ENCODE results near the gene PPIB. TPM values are rescaled to one million over a fixed set of nuclear protein-coding genes. Genes with fewer than 3 reads are reported as not detected.
"Not testable (repeated sequence)": the region's sequence is repeated elsewhere in the genome, so short reads cannot be mapped to it uniquely, and the experiment has no call there.

The PPIB gene
- total RNA-seq, 6 donors from 2014 or later: 87.0 to 497 (median 286) TPM

- Histone ChIP-seq H3K4me1 (peaks cover 0 to 14% (median 2%) of the 10 kb centered on the region in 4 donors), H3K27me3 (no peaks in the 10 kb centered on the region), H3K9me3 (no peaks in the 10 kb centered on the region), H3K4me3 (no peak overlapping the region), H3K36me3 (peaks cover 19 to 100% (median 73%) of the 10 kb centered on the region in 4 donors), H3K27ac (no peak overlapping the region)
- WGBS, 2 donors: 62 to 63% methylated on average over 3 of the region's 3 CpGs
- DNase-seq: no peak
- no peak for ATAC-seq (ENCODE audit: low FRiP score in 2 of 2)
- TF ChIP-seq CTCF (IDR thresholded peaks at IDR 0.05) (no peak), POLR2A (IDR thresholded peaks at IDR 0.05) (no peak), POLR2AphosphoS5 (IDR thresholded peaks at IDR 0.05) (no peak), EP300 (IDR thresholded peaks at IDR 0.05) (no peak)
Observed at GRCh38 chr15:64125978-64126377, 36.8 kb downstream of the PPIB start.

GRCh38 chr15:64122936-64123351 lies 39.9 kb downstream of the PPIB start:
- Histone ChIP-seq H3K27me3 (no peaks in the 10 kb centered on the region), H3K4me1 (peaks cover 0 to 12% (median 3%) of the 10 kb centered on the region in 4 donors), H3K4me3 (no peak overlapping the region), H3K9me3 (no peaks in the 10 kb centered on the region), H3K36me3 (peaks cover 6 to 100% (median 64%) of the 10 kb centered on the region in 4 donors), H3K27ac (no peak overlapping the region)
- ATAC-seq (ENCODE audit: low FRiP score in 2 of 2) (no peak), DNase-seq (no peak)
- 93 to 98% methylated on average over 3 of the region's 3 CpGs for WGBS, 2 donors
- TF ChIP-seq CTCF (IDR thresholded peaks at IDR 0.05) (no peak), POLR2A (IDR thresholded peaks at IDR 0.05) (no peak), EP300 (IDR thresholded peaks at IDR 0.05) (no peak), POLR2AphosphoS5 (IDR thresholded peaks at IDR 0.05) (no peak)

GRCh38 chr15:64122444-64122843 lies 40.4 kb downstream of the PPIB start:
- Histone ChIP-seq H3K4me3 (no peak overlapping the region), H3K4me1 (peaks cover 0 to 12% (median 3%) of the 10 kb centered on the region in 4 donors), H3K9me3 (no peaks in the 10 kb centered on the region), H3K27ac (no peak overlapping the region), H3K27me3 (no peaks in the 10 kb centered on the region), H3K36me3 (peaks cover 6 to 100% (median 61%) of the 10 kb centered on the region in 4 donors)
- TF ChIP-seq CTCF (IDR thresholded peaks at IDR 0.05) (no peak), POLR2AphosphoS5 (IDR thresholded peaks at IDR 0.05) (no peak), EP300 (IDR thresholded peaks at IDR 0.05) (no peak), POLR2A (IDR thresholded peaks at IDR 0.05) (no peak)
- WGBS, 2 donors: 92 to 100% methylated on average over 1 of the region's 1 CpG
- no peak for ATAC-seq (ENCODE audit: low FRiP score in 2 of 2)
- DNase-seq: no peak

GRCh38 chr15:64121614-64122013 lies 41.2 kb downstream of the PPIB start:
- no peaks in the 10 kb centered on the region for H3K27me3 ChIP-seq
- no peak for DNase-seq
- H3K9me3 ChIP-seq: no peaks in the 10 kb centered on the region
- ATAC-seq (ENCODE audit: low FRiP score in 2 of 2): no peak
- H3K36me3 ChIP-seq: peaks cover 5 to 100% (median 57%) of the 10 kb centered on the region in 4 donors
- no peak overlapping the region for H3K27ac ChIP-seq
- 90 to 92% methylated on average over 4 of the region's 4 CpGs for WGBS, 2 donors
- TF ChIP-seq POLR2A (IDR thresholded peaks at IDR 0.05): no peak
- TF ChIP-seq POLR2AphosphoS5 (IDR thresholded peaks at IDR 0.05): no peak
- TF ChIP-seq CTCF (IDR thresholded peaks at IDR 0.05): no peak
- H3K4me3 ChIP-seq: no peak overlapping the region
- peaks cover 0 to 12% (median 6%) of the 10 kb centered on the region in 4 donors for H3K4me1 ChIP-seq

- not testable (repeated sequence) for H3K27me3 ChIP-seq; ATAC-seq (ENCODE audit: low FRiP score in 2 of 2); DNase-seq; H3K27ac ChIP-seq; H3K9me3 ChIP-seq; H3K4me3 ChIP-seq
- WGBS, 2 donors: 97 to 100% methylated on average over 2 of the region's 2 CpGs
- Histone ChIP-seq H3K36me3 (peaks cover 3 to 100% (median 55%) of the 10 kb centered on the region in 4 donors), H3K4me1 (peaks cover 0 to 18% (median 7%) of the 10 kb centered on the region in 4 donors)
Observed at GRCh38 chr15:64120322-64120721, 42.5 kb downstream of the PPIB start.
